NCI-H2227 (cell line): ENCODE results near the gene ABCG4.
"Not testable (repeated sequence)": the region's sequence is repeated elsewhere in the genome, so short reads cannot be mapped to it uniquely, and the experiment has no call there.

Experiments
- DNase-seq: peaks from one replicate; lab custom pipeline; 2025; ENCODE audit not compliant: unreplicated experiment; lab: John Stamatoyannopoulos, UW

ABCG4 gene

GRCh38 chr11:119115484-119116234, 33.2 kb upstream of the ABCG4 start:
- DNase-seq, result no peak

- no peak for DNase-seq
These were observed 32.6 kb upstream of the ABCG4 start for GRCh38 chr11:119116235-119116594.

- no peak for DNase-seq
These were observed 32.3 kb upstream of the ABCG4 start for GRCh38 chr11:119116601-119117000.

GRCh38 chr11:119117004-119117706, 31.7 kb upstream of the ABCG4 start:
- DNase-seq, result no peak

GRCh38 chr11:119118227-119118626, 30.6 kb upstream of the ABCG4 start:
- no peak for DNase-seq

- no peak for DNase-seq
These were observed 29.9 kb upstream of the ABCG4 start for GRCh38 chr11:119118946-119119345.

- peak; percentile 59 for DNase-seq
These were observed 28.2 kb upstream of the ABCG4 start for GRCh38 chr11:119120639-119121007.

- peak; percentile 98 for DNase-seq
These were observed 27.6 kb upstream of the ABCG4 start, which contains the start of gene HINFP for GRCh38 chr11:119121008-119121810. TSS of gene HINFP (plus strand) at chr11:119121580. CDS start at chr11:119126945, 5,365 bp downstream.

- DNase-seq, result no peak
These were observed 27.1 kb upstream of the ABCG4 start for GRCh38 chr11:119121811-119122124.

- no peak for DNase-seq
These were observed 23.0 kb upstream of the ABCG4 start for GRCh38 chr11:119125821-119126220.

GRCh38 chr11:119126675-119127268, 22.1 kb upstream of the ABCG4 start:
- no peak for DNase-seq

- DNase-seq, result no peak
These were observed 18.2 kb upstream of the ABCG4 start for GRCh38 chr11:119130662-119131061.

GRCh38 chr11:119134389-119134978, 14.4 kb upstream of the ABCG4 start:
- DNase-seq, result peak; percentile 7

- DNase-seq, result not testable (repeated sequence)
These were observed 9.6 kb upstream of the ABCG4 start for GRCh38 chr11:119139276-119139675.

- peak; percentile 77 for DNase-seq
These were observed 3.9 kb upstream of the ABCG4 start for GRCh38 chr11:119144825-119145486.

- no peak for DNase-seq
These were observed 3.3 kb upstream of the ABCG4 start for GRCh38 chr11:119145551-119145950.

- DNase-seq, result no peak
These were observed 1.1 kb upstream of the ABCG4 start for GRCh38 chr11:119147604-119148333.

GRCh38 chr11:119148720-119149017, 183 bp upstream of the ABCG4 start:
- no peak for DNase-seq

GRCh38 chr11:119149786-119150275, 979 bp downstream of the ABCG4 start:
- DNase-seq, result peak; percentile 37

GRCh38 chr11:119152043-119152442, 3.2 kb downstream of the ABCG4 start:
- no peak for DNase-seq
